Neural cell (in vitro differentiated cells): ENCODE data around the gene ENC1.

Experiments
- CTCF ChIP-seq: fragments of 450-650 bp; IDR thresholded peaks from 2 replicates; pipeline ENCODE4 v1.5.1; 2014; ENCODE audit warnings: antibody characterized with exemption, mild to moderate bottlenecking, moderate library complexity; ENCODE audit not compliant: poor library complexity, severe bottlenecking
- EP300 ChIP-seq: fragments of 450-650 bp; conservative IDR thresholded peaks from 2 replicates; pipeline ENCODE4 v1.6.1; 2014; ENCODE audit warnings: antibody characterized with exemption, mild to moderate bottlenecking, moderate library complexity; ENCODE audit not compliant: poor library complexity, severe bottlenecking
- EZH2 ChIP-seq: fragments of 200-600, 300-800 bp; shearing (Covaris generic), sonication (generic); IDR thresholded peaks from 2 replicates; pipeline ENCODE4 v1.6.1; 2014; ENCODE audit warnings: antibody characterized with exemption, low read length, borderline replicate concordance, mild to moderate bottlenecking; ENCODE audit not compliant: insufficient read depth, poor library complexity, severe bottlenecking
- MXI1 ChIP-seq: fragments of 450-650 bp; conservative IDR thresholded peaks from 2 replicates; pipeline ENCODE4 v1.6.1; 2014; ENCODE audit warnings: antibody characterized with exemption, mild to moderate bottlenecking; ENCODE audit not compliant: poor library complexity, severe bottlenecking
- POLR2AphosphoS5 ChIP-seq: IDR thresholded peaks from 2 replicates; pipeline ENCODE4 v1.6.1; 2012
- SMC3 ChIP-seq: fragments of 450-650 bp; conservative IDR thresholded peaks from 2 replicates; pipeline ENCODE4 v1.6.1; 2014; ENCODE audit warnings: antibody characterized with exemption, mild to moderate bottlenecking, moderate library complexity; ENCODE audit not compliant: poor library complexity
- TAF1 ChIP-seq: IDR thresholded peaks from 2 replicates; pipeline ENCODE4 v1.6.1; 2012; ENCODE audit warnings: low read depth
- TF ChIP-seq, protein P1 (sequence below): IDR thresholded peaks from 2 replicates; pipeline ENCODE4 v1.6.1; 2012; ENCODE audit warnings: borderline replicate concordance

DNA sequence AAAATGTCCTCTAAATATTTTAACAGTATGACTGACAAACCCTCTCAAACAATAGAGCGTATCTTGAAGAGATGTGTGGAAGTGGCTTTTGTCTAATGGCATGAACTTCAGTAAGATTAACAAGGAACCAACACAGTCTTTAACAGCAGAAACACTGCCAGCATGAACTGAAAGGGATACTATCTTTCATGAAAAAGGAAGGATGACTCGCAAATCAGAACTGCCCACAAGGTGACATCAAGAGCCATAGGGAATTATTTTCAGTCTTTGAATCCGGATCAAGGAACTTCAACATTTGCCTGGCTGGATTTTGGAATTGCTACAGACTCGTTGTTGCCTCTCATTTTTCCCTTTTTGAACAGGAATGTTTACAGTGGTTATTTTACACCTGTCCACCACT lies 39.4 kb upstream of the ENC1 start:
- no peak for TF ChIP-seq EZH2
- TF ChIP-seq EP300, result no peak
- TF ChIP-seq CTCF, result no peak
- TF ChIP-seq, protein P1, sequence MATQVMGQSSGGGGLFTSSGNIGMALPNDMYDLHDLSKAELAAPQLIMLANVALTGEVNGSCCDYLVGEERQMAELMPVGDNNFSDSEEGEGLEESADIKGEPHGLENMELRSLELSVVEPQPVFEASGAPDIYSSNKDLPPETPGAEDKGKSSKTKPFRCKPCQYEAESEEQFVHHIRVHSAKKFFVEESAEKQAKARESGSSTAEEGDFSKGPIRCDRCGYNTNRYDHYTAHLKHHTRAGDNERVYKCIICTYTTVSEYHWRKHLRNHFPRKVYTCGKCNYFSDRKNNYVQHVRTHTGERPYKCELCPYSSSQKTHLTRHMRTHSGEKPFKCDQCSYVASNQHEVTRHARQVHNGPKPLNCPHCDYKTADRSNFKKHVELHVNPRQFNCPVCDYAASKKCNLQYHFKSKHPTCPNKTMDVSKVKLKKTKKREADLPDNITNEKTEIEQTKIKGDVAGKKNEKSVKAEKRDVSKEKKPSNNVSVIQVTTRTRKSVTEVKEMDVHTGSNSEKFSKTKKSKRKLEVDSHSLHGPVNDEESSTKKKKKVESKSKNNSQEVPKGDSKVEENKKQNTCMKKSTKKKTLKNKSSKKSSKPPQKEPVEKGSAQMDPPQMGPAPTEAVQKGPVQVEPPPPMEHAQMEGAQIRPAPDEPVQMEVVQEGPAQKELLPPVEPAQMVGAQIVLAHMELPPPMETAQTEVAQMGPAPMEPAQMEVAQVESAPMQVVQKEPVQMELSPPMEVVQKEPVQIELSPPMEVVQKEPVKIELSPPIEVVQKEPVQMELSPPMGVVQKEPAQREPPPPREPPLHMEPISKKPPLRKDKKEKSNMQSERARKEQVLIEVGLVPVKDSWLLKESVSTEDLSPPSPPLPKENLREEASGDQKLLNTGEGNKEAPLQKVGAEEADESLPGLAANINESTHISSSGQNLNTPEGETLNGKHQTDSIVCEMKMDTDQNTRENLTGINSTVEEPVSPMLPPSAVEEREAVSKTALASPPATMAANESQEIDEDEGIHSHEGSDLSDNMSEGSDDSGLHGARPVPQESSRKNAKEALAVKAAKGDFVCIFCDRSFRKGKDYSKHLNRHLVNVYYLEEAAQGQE, result no peak
- TF ChIP-seq MXI1, result no peak
- no peak for TF ChIP-seq SMC3
- TF ChIP-seq POLR2AphosphoS5, result no peak
- no peak for TF ChIP-seq TAF1
